HG03378 (cell line): ENCODE data around the gene RCAN2.

ENCODE experiments used
- ATAC-seq: cut with Tn5 transposase; IDR thresholded peaks from one replicate; pipeline ENCODE4 v1.9.1; 2021; ENCODE audit warnings: mild to moderate bottlenecking, moderate library complexity; ENCODE audit not compliant: unreplicated experiment

The RCAN2 gene

GRCh38 chr6:46262928-46263706, 228.1 kb downstream of the RCAN2 start:
- no peak for ATAC-seq

- no peak for ATAC-seq
Measured at GRCh38 chr6:46258249-46258648, 233.0 kb downstream of the RCAN2 start.

GRCh38 chr6:46255528-46255927, 235.7 kb downstream of the RCAN2 start:
- ATAC-seq, result no peak

- ATAC-seq, result no peak
Measured at GRCh38 chr6:46254946-46255345, 236.3 kb downstream of the RCAN2 start.

GRCh38 chr6:46254331-46254730, 236.9 kb downstream of the RCAN2 start:
- no peak for ATAC-seq

GRCh38 chr6:46251583-46252339, 239.5 kb downstream of the RCAN2 start:
- ATAC-seq, result no peak

GRCh38 chr6:46248143-46248542, 243.1 kb downstream of the RCAN2 start:
- ATAC-seq, result no peak

GRCh38 chr6:46246727-46247126, 244.5 kb downstream of the RCAN2 start:
- no peak for ATAC-seq

- no peak for ATAC-seq
Measured at GRCh38 chr6:46246081-46246480, 245.2 kb downstream of the RCAN2 start.

GRCh38 chr6:46244670-46245069, 246.6 kb downstream of the RCAN2 start:
- no peak for ATAC-seq

- ATAC-seq, result no peak
Measured at GRCh38 chr6:46243754-46244153, 247.5 kb downstream of the RCAN2 start.

- no peak for ATAC-seq
Measured at GRCh38 chr6:46242921-46243320, 248.3 kb downstream of the RCAN2 start.

GRCh38 chr6:46240866-46241565, 250.2 kb downstream of the RCAN2 start:
- ATAC-seq, result no peak

- no peak for ATAC-seq
Measured at GRCh38 chr6:46236752-46237151, 254.5 kb downstream of the RCAN2 start.

GRCh38 chr6:46235242-46235641, 256.0 kb downstream of the RCAN2 start:
- no peak for ATAC-seq

GRCh38 chr6:46234700-46235099, 256.5 kb downstream of the RCAN2 start:
- no peak for ATAC-seq

- no peak for ATAC-seq
Measured at GRCh38 chr6:46234156-46234556, 257.1 kb downstream of the RCAN2 start.

GRCh38 chr6:46233129-46233528, 258.1 kb downstream of the RCAN2 start:
- no peak for ATAC-seq

- no peak for ATAC-seq
Measured at GRCh38 chr6:46222286-46222685, 269.0 kb downstream of the RCAN2 start.

- peak; percentile 55 for ATAC-seq
Measured at GRCh38 chr6:46221222-46221793, 269.9 kb downstream of the RCAN2 start.
